ENCODE measurements around the gene KAT7. TPM values are rescaled to one million over a fixed set of nuclear protein-coding genes. Genes with fewer than 3 reads are reported as not detected.

The KAT7 gene
- polyA plus RNA-seq, 1 of the 3 experiments (the other 2 are of a cell fraction) = 20.2 TPM

DNA sequence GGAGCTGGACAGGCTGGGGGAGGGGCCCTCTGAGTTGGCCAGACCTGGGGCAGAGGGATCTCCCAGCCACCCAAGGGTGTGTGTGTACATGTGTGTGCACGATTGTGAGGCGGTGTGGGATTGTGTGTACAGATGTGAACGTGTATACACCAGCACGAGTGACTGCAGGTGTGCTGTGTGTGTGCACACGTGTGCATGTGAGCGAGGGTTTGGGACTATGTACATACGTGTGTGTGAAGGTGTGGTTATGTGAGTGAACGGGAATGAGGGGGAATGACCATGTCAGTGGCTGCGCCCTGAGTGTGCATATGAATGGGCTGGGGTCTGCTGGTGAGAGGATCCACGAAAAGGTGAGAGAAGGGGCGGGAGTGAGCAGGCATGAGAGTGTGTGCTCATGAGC is 81.8 kb downstream of the KAT7 start:
- Histone ChIP-seq H3K36me3 (replicated peaks in 1 of 2; ENCODE audit: control insufficient read depth in 1 of 2, insufficient read depth in 2 of 2, low read length in 1 of 2) (no peaks in the 10 kb centered on the region), H3K79me2 (ENCODE audit: insufficient read depth) (no peaks in the 10 kb centered on the region), H3F3A (replicated peaks; ENCODE audit: insufficient read depth) (no peaks in the 10 kb centered on the region), H3K4me2 (no peak overlapping the region), H3K9me3 (no peaks in the 10 kb centered on the region), H3K4me1 (ENCODE audit: control insufficient read depth in 1 of 2, insufficient read depth in 2 of 2, low read depth in 1 of 2, low read length in 1 of 2) (no peaks in the 10 kb centered on the region), H4K20me1 (ENCODE audit: insufficient read depth) (no peaks in the 10 kb centered on the region), H3K4me3 (ENCODE audit: low read depth in 2 of 2, low read length in 1 of 2) (no peak overlapping the region), H3K27ac (ENCODE audit: low read depth in 2 of 2, low read length in 1 of 2) (no peak overlapping the region), H3K27me3 (ENCODE audit: insufficient read depth) (peaks cover 37% of the 10 kb centered on the region), H3K9me2 (no peaks in the 10 kb centered on the region), H3K9ac (no peak overlapping the region), H2AFZ (ENCODE audit: low read depth) (no peak overlapping the region)
- TF ChIP-seq RCOR1 (IDR thresholded peaks at IDR 0.05; ENCODE audit: low read length) = no peak
- no peak for TF ChIP-seq ELF1 (IDR thresholded peaks at IDR 0.05)
- TF ChIP-seq TCF12 (IDR thresholded peaks at IDR 0.05) = no peak
- TF ChIP-seq YY1 (IDR thresholded peaks at IDR 0.05; ENCODE audit: low read depth) = no peak
- WGBS (ENCODE audit: low lambda C conversion rate) = 58% methylated on average over 11 of the region's 11 CpGs
- POLR2A ChIA-PET = no interaction called here
- no peak for DNase-seq
- CTCF ChIA-PET = interaction anchor here (1.0 to 40.4 kb wide), 6 partner anchors 9 to 126 kb away, joined by 3 to 1665 read pairs (median 6); partner anchors contain the start of gene DLX3

DNA sequence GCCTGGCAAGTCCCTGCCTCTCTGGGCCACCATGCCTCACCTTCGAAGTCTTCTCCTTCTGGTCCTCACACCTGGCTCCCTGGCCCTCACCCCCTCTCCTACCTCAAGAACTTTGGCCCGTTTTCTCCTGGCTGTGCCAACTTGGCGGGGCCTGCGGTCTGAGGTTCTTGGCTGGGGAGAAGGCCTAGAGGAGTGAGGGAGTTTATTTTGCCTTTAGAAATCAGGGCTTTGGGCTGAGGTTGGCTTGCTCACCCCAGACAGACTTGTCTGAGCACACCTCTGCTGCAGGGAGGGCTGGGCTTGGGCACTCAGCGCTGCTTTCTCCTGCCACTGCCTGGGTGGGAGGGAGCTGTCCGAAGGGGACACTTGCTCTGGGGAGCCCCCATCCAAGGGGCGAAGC is 82.7 kb downstream of the KAT7 start:
- Histone ChIP-seq H3K9ac (no peak overlapping the region), H3K27me3 (ENCODE audit: insufficient read depth) (peaks cover 39% of the 10 kb centered on the region), H3K27ac (ENCODE audit: low read depth in 2 of 2, low read length in 1 of 2) (no peak overlapping the region), H4K20me1 (ENCODE audit: insufficient read depth) (no peaks in the 10 kb centered on the region), H3K4me2 (no peak overlapping the region), H3K79me2 (ENCODE audit: insufficient read depth) (no peaks in the 10 kb centered on the region), H3K4me1 (ENCODE audit: control insufficient read depth in 1 of 2, insufficient read depth in 2 of 2, low read depth in 1 of 2, low read length in 1 of 2) (no peaks in the 10 kb centered on the region), H3K4me3 (ENCODE audit: low read depth in 2 of 2, low read length in 1 of 2) (no peak overlapping the region), H3K9me3 (no peaks in the 10 kb centered on the region), H2AFZ (ENCODE audit: low read depth) (no peak overlapping the region), H3K9me2 (no peaks in the 10 kb centered on the region), H3F3A (replicated peaks; ENCODE audit: insufficient read depth) (no peaks in the 10 kb centered on the region), H3K36me3 (replicated peaks in 1 of 2; ENCODE audit: control insufficient read depth in 1 of 2, insufficient read depth in 2 of 2, low read length in 1 of 2) (no peaks in the 10 kb centered on the region)
- TF ChIP-seq RXRA (IDR thresholded peaks at IDR 0.05; ENCODE audit: borderline replicate concordance, low read depth) = no peak
- TF ChIP-seq MEF2A (IDR thresholded peaks at IDR 0.05; ENCODE audit: borderline replicate concordance, low read depth) = no peak
- TF ChIP-seq, protein P1, sequence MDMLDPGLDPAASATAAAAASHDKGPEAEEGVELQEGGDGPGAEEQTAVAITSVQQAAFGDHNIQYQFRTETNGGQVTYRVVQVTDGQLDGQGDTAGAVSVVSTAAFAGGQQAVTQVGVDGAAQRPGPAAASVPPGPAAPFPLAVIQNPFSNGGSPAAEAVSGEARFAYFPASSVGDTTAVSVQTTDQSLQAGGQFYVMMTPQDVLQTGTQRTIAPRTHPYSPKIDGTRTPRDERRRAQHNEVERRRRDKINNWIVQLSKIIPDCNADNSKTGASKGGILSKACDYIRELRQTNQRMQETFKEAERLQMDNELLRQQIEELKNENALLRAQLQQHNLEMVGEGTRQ (IDR thresholded peaks at IDR 0.05; ENCODE audit: borderline replicate concordance, low read depth, low read length) = no peak
- no peak for TF ChIP-seq MXI1 (IDR thresholded peaks at IDR 0.05; ENCODE audit: low read depth, low read length)
- TF ChIP-seq RFX5 (IDR thresholded peaks at IDR 0.05; ENCODE audit: low read length) = no peak
- TF ChIP-seq, protein P2, sequence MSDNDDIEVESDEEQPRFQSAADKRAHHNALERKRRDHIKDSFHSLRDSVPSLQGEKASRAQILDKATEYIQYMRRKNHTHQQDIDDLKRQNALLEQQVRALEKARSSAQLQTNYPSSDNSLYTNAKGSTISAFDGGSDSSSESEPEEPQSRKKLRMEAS (IDR thresholded peaks at IDR 0.05; ENCODE audit: low read depth) = no peak
- TF ChIP-seq GABPA (IDR thresholded peaks at IDR 0.05; ENCODE audit: low read depth) = no peak
- TF ChIP-seq, protein P3, sequence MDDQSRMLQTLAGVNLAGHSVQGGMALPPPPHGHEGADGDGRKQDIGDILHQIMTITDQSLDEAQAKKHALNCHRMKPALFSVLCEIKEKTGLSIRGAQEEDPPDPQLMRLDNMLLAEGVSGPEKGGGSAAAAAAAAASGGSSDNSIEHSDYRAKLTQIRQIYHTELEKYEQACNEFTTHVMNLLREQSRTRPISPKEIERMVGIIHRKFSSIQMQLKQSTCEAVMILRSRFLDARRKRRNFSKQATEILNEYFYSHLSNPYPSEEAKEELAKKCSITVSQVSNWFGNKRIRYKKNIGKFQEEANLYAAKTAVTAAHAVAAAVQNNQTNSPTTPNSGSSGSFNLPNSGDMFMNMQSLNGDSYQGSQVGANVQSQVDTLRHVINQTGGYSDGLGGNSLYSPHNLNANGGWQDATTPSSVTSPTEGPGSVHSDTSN (IDR thresholded peaks at IDR 0.05) = no peak
- no peak for TF ChIP-seq NFIC (IDR thresholded peaks at IDR 0.05; ENCODE audit: borderline replicate concordance)
- TF ChIP-seq EZH2phosphoT487 (IDR thresholded peaks at IDR 0.05; ENCODE audit: borderline replicate concordance, low read depth) = no peak
- TF ChIP-seq, protein P4, sequence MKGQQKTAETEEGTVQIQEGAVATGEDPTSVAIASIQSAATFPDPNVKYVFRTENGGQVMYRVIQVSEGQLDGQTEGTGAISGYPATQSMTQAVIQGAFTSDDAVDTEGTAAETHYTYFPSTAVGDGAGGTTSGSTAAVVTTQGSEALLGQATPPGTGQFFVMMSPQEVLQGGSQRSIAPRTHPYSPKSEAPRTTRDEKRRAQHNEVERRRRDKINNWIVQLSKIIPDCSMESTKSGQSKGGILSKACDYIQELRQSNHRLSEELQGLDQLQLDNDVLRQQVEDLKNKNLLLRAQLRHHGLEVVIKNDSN (IDR thresholded peaks at IDR 0.05; ENCODE audit: borderline replicate concordance, low read depth) = no peak
- no peak for TF ChIP-seq JUND (IDR thresholded peaks at IDR 0.05)
- no peak for TF ChIP-seq SIN3A (IDR thresholded peaks at IDR 0.05; ENCODE audit: borderline replicate concordance, low read depth, low read length)
- no peak for TF ChIP-seq NRF1 (IDR thresholded peaks at IDR 0.05; ENCODE audit: low read depth, low read length)
- TF ChIP-seq TCF12 (IDR thresholded peaks at IDR 0.05) = no peak
- TF ChIP-seq YY1 (IDR thresholded peaks at IDR 0.05; ENCODE audit: low read depth) = no peak
- DNase-seq = no peak
- POLR2A ChIA-PET = no interaction called here
- CTCF ChIA-PET = interaction anchor here (1.0 to 40.4 kb wide), 7 partner anchors 9 to 126 kb away, joined by 3 to 1665 read pairs (median 6); partner anchors contain the start of gene DLX3
- 49% methylated on average over 7 of the region's 7 CpGs for WGBS (ENCODE audit: low lambda C conversion rate)

Data from SK-N-SH (cell line).